OCI-LY1 (cell line): ENCODE measurements around the gene SLAMF6.

ENCODE experiments used
- EZH2 ChIP-seq: fragments of 200-600 bp; sonication (generic), shearing (Covaris generic); IDR thresholded peaks from 2 replicates; pipeline ENCODE4 v1.8.0; 2017; ENCODE audit warnings: borderline replicate concordance, mixed run types, mild to moderate bottlenecking, antibody characterized with exemption, low read length, moderate library complexity, mixed read lengths
- TF ChIP-seq, protein P1 (sequence below): fragments of 200-600 bp; sonication (generic), shearing (Covaris generic); IDR thresholded peaks from 2 replicates; pipeline ENCODE4 v1.5.1; 2017; ENCODE audit warnings: mild to moderate bottlenecking, antibody characterized with exemption, low read length, moderate library complexity, mixed read lengths

DNA sequence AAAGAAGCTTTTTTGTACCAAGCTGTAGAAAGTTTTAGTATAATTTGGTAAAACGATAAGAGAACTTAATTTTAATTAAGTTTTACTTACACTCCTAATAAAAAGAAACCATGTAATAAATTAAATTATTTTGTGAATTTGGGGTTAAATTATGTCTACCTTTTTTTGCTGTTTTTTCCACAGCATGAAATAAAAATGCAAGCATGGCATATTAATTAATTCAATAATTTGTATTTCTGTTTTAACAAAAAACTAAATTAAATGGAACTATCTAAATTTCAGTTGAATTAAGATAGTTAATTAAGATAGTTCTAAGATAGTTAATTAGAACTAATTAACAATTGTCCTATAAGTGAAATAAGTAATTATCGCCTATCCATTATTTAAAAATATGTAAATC is 83.3 kb downstream of the SLAMF6 start:
- TF ChIP-seq, protein P1, sequence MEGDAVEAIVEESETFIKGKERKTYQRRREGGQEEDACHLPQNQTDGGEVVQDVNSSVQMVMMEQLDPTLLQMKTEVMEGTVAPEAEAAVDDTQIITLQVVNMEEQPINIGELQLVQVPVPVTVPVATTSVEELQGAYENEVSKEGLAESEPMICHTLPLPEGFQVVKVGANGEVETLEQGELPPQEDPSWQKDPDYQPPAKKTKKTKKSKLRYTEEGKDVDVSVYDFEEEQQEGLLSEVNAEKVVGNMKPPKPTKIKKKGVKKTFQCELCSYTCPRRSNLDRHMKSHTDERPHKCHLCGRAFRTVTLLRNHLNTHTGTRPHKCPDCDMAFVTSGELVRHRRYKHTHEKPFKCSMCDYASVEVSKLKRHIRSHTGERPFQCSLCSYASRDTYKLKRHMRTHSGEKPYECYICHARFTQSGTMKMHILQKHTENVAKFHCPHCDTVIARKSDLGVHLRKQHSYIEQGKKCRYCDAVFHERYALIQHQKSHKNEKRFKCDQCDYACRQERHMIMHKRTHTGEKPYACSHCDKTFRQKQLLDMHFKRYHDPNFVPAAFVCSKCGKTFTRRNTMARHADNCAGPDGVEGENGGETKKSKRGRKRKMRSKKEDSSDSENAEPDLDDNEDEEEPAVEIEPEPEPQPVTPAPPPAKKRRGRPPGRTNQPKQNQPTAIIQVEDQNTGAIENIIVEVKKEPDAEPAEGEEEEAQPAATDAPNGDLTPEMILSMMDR: no peak
- TF ChIP-seq EZH2: no peak
